ENCODE data around the gene FBXL19. TPM values are rescaled to one million over a fixed set of nuclear protein-coding genes. Genes with fewer than 3 reads are reported as not detected.

Gene FBXL19
- total and polyA plus RNA-seq, 9 of the 15 experiments (the other 6 are each of a cell fraction or from before 2014, with no cell fraction given) = 0.13 to 48.0 (median 13.5) TPM; not detected in 1

GRCh38 chr16:30949650-30950515 lies 26.5 kb downstream of the FBXL19 start (continued):
- TF ChIP-seq ZNF175 (CRISPR knock-in tag; IDR thresholded peaks at IDR 0.05; ENCODE audit: low read depth) = 0 out of 2 replicates have a peak, but pooled peaks have one; percentile 28
- TF ChIP-seq ZNF785 (CRISPR knock-in tag; IDR thresholded peaks at IDR 0.05) = no peak
- no peak for TF ChIP-seq NR4A1 (CRISPR knock-in tag; IDR thresholded peaks at IDR 0.05)
- TF ChIP-seq NR4A1 (tag; IDR thresholded peaks at IDR 0.05) = peak; percentile 83; the same call in 1 of the 2 replicates
- TF ChIP-seq ZNF124 (CRISPR knock-in tag; IDR thresholded peaks at IDR 0.05) = no peak
- TF ChIP-seq CTCF (IDR thresholded peaks at IDR 0.05 in 2 of 3, conservative IDR thresholded peaks at IDR 0.05 in 1 of 3; ENCODE audit: insufficient read depth in 2 of 3, low read depth in 1 of 3, low read length in 3 of 3) = peak; percentile 50 to 52 (median 51); a peak in 5 of 6 replicates
- TF ChIP-seq SUPT5H (IDR thresholded peaks at IDR 0.05) = peak; percentile 91
- no peak for TF ChIP-seq ILK (tag; IDR thresholded peaks at IDR 0.05; ENCODE audit: borderline replicate concordance, low read depth)
- no peak for TF ChIP-seq ZC3H4 (CRISPR knock-in tag; IDR thresholded peaks at IDR 0.05; ENCODE audit: borderline replicate concordance)
- TF ChIP-seq DIDO1 (tag; IDR thresholded peaks at IDR 0.05; ENCODE audit: low read depth) = no peak
- TF ChIP-seq CBX2 (IDR thresholded peaks at IDR 0.05; ENCODE audit: insufficient read depth, low read length, poor library complexity, severe bottlenecking) = no peak
- no peak for TF ChIP-seq POLR3G (IDR thresholded peaks at IDR 0.05; ENCODE audit: extremely low read depth, insufficient read length, insufficient replicate concordance)
- no peak for TF ChIP-seq ELF2 (CRISPR knock-in tag; IDR thresholded peaks at IDR 0.05)
- 0 out of 2 replicates have a peak, but pooled peaks have one; percentile 5 for TF ChIP-seq ZNF407 (IDR thresholded peaks at IDR 0.05; ENCODE audit: low read depth)
- peak; percentile 30; the same call in 1 of the 2 replicates for TF ChIP-seq ZKSCAN1 (IDR thresholded peaks at IDR 0.05; ENCODE audit: low read depth, low read length)
- no peak for TF ChIP-seq SRSF1 (IDR thresholded peaks at IDR 0.05; ENCODE audit: low read depth, low read length)
- no peak for TF ChIP-seq RBM34 (IDR thresholded peaks at IDR 0.05; ENCODE audit: borderline replicate concordance, insufficient read depth, low read length)
- TF ChIP-seq CBFA2T2 (conservative IDR thresholded peaks at IDR 0.05) = peak; percentile 75

Measured in K562 (cell line).